Measurements from ENCODE around the gene ITIH5. TPM values are rescaled to one million over a fixed set of nuclear protein-coding genes. Genes with fewer than 3 reads are reported as not detected.

Gene ITIH5
- total RNA-seq, 1 experiment from 2014 or later, result not detected

- BruUV-seq (replicated peaks), result no TSS peak
Measured at GRCh38 chr10:7533657-7534479, 132.9 kb downstream of the ITIH5 start.

GRCh38 chr10:7532723-7533498, 133.9 kb downstream of the ITIH5 start:
- no peak for TF ChIP-seq CTCF (IDR thresholded peaks at IDR 0.05; ENCODE audit: unreplicated experiment)
- intact Hi-C loops (cut with micrococcal nuclease), result no loop called here
- CTCF ChIA-PET, result interaction anchor here (0.6 to 4.6 kb wide), 4 partner anchors 8 to 285 kb away, joined by 4 to 68 read pairs (median 12); no protein-coding TSS in a partner anchor

More at GRCh38 chr10:7533657-7534479, 132.9 kb downstream of the ITIH5 start:
- peaks cover 3% of the 10 kb centered on the region for H3K9me3 Mint-ChIP-seq (ENCODE audit: unreplicated experiment)
- intact Hi-C loops (cut with micrococcal nuclease), result no loop called here
- no peaks in the 10 kb centered on the region for H3K36me3 Mint-ChIP-seq (ENCODE audit: insufficient read depth, unreplicated experiment)
- no peak overlapping the region for H3K4me3 Mint-ChIP-seq (ENCODE audit: unreplicated experiment)
- CTCF ChIA-PET, result interaction anchor here (0.6 to 4.6 kb wide), 6 partner anchors 9 to 1772 kb away, joined by 3 to 68 read pairs (median 11); no protein-coding TSS in a partner anchor
- peaks cover 32% of the 10 kb centered on the region for H3K27me3 Mint-ChIP-seq (ENCODE audit: insufficient read depth, unreplicated experiment)
- DNase-seq (ENCODE audit: unreplicated experiment), result no peak
- no peak for TF ChIP-seq CTCF (IDR thresholded peaks at IDR 0.05; ENCODE audit: unreplicated experiment)
- POLR2A ChIA-PET, result no interaction called here
- peaks cover 5% of the 10 kb centered on the region for H3K4me1 Mint-ChIP-seq (ENCODE audit: insufficient read depth, unreplicated experiment)
- no peak overlapping the region for H3K27ac Mint-ChIP-seq (ENCODE audit: low read depth, unreplicated experiment)

GRCh38 chr10:7529638-7530037, 137.1 kb downstream of the ITIH5 start:
- intact Hi-C loops (cut with micrococcal nuclease), result loop anchor here (1.0 to 5.0 kb wide), 5 partner anchors 98 to 1773 kb away; partner anchors contain the start of gene GATA3
- Mint-ChIP-seq H3K4me1 (ENCODE audit: insufficient read depth, unreplicated experiment) (peaks cover 11% of the 10 kb centered on the region), H3K9me3 (ENCODE audit: unreplicated experiment) (no peaks in the 10 kb centered on the region), H3K27me3 (ENCODE audit: insufficient read depth, unreplicated experiment) (peaks cover 52% of the 10 kb centered on the region), H3K36me3 (ENCODE audit: insufficient read depth, unreplicated experiment) (no peaks in the 10 kb centered on the region), H3K27ac (ENCODE audit: low read depth, unreplicated experiment) (no peak overlapping the region), H3K4me3 (ENCODE audit: unreplicated experiment) (no peak overlapping the region)
- ChIA-PET CTCF (interaction anchor here (0.6 to 4.6 kb wide), 5 partner anchors 151 to 1775 kb away, joined by 3 to 68 read pairs (median 4); no protein-coding TSS in a partner anchor), POLR2A (interaction anchor here (1.9 kb wide), 1 partner anchor 158 kb away, joined by 8 read pairs; no protein-coding TSS in a partner anchor)
- peak; percentile 56 for DNase-seq (ENCODE audit: unreplicated experiment)
- no TSS peak for BruUV-seq (replicated peaks)
- peak; percentile 59 for TF ChIP-seq CTCF (IDR thresholded peaks at IDR 0.05; ENCODE audit: unreplicated experiment)

More at GRCh38 chr10:7532723-7533498, 133.9 kb downstream of the ITIH5 start:
- Mint-ChIP-seq H3K27ac (ENCODE audit: low read depth, unreplicated experiment) (no peak overlapping the region), H3K9me3 (ENCODE audit: unreplicated experiment) (no peaks in the 10 kb centered on the region), H3K4me1 (ENCODE audit: insufficient read depth, unreplicated experiment) (peaks cover 5% of the 10 kb centered on the region), H3K27me3 (ENCODE audit: insufficient read depth, unreplicated experiment) (peaks cover 41% of the 10 kb centered on the region), H3K36me3 (ENCODE audit: insufficient read depth, unreplicated experiment) (no peaks in the 10 kb centered on the region), H3K4me3 (ENCODE audit: unreplicated experiment) (no peak overlapping the region)
- DNase-seq (ENCODE audit: unreplicated experiment), result no peak
- POLR2A ChIA-PET, result no interaction called here
- no TSS peak for BruUV-seq (replicated peaks)
